IMR-90 (cell line): ENCODE results near the gene GLCE. TPM values are rescaled to one million over a fixed set of nuclear protein-coding genes. Genes with fewer than 3 reads are reported as not detected.
A peak's percentile ranks its signal among the peaks of the same experiment; 100 is the strongest.

ENCODE experiments used
- ATAC-seq: fragments of 200-7000 bp; cut with Tn5 transposase; 2 replicates; pipeline ENCODE4 v1.9.1; 2020; ENCODE audit warnings: low read depth, mild to moderate bottlenecking, moderate library complexity
- BruUV-seq: library from RNA; stranded (reverse); fragments of 400-500 nt; replicated peaks from 2 replicates; lab custom pipeline; 2021; lab: Mats Ljungman, UMichigan
- CTCF ChIA-PET: fragments of 300-600 bp; formaldehyde crosslinking; extraction: SDS; loops from one replicate; lab custom pipeline; 2021; ENCODE audit warnings: antibody characterized with exemption; lab: Yijun Ruan, JAX
- POLR2A ChIA-PET: fragments of 300-600 bp; sonication (Branson Sonifier 250); formaldehyde crosslinking; loops from one replicate; lab custom pipeline; 2022; ENCODE audit warnings: antibody characterized with exemption; ENCODE audit not compliant: unreplicated experiment; lab: Charles Lee
- DNase-seq: peaks from one replicate; pipeline ENCODE4 v3.0.0; 2013
- H2AFZ ChIP-seq: replicated peaks from 2 replicates; pipeline ENCODE3; 2013; ENCODE audit warnings: low read length, mild to moderate bottlenecking; ENCODE audit not compliant: poor library complexity
- H2AK5ac ChIP-seq: 2 replicates; pipeline ENCODE4 v1.6.1; 2013; ENCODE audit warnings: low read depth, low read length, inconsistent platforms
- H2AK9ac ChIP-seq: replicated peaks from 2 replicates; pipeline ENCODE3; 2013; ENCODE audit warnings: mild to moderate bottlenecking, low read depth, low read length, moderate library complexity; ENCODE audit not compliant: poor library complexity
- H2BK120ac ChIP-seq: 2 replicates; pipeline ENCODE4 v1.6.1; 2013; ENCODE audit warnings: low read depth, low read length, inconsistent platforms
- H2BK15ac ChIP-seq: 3 replicates; pipeline ENCODE4 v1.6.1; 2013; ENCODE audit warnings: low read depth, low read length, inconsistent platforms
- H2BK20ac ChIP-seq: 2 replicates; pipeline ENCODE4 v1.6.1; 2013; ENCODE audit warnings: low read depth, mild to moderate bottlenecking, inconsistent platforms, low read length, moderate library complexity
- H2BK5ac ChIP-seq: 2 replicates; pipeline ENCODE4 v1.6.1; 2013; ENCODE audit warnings: mild to moderate bottlenecking, low read depth, low read length, inconsistent platforms; ENCODE audit not compliant: poor library complexity, severe bottlenecking
- H3K14ac ChIP-seq: replicated peaks from 2 replicates; pipeline ENCODE4 v1.6.1; 2013; ENCODE audit warnings: low read depth, low read length, inconsistent platforms
- H3K18ac ChIP-seq: 2 replicates; pipeline ENCODE4 v1.6.1; 2013; ENCODE audit warnings: low read depth, low read length, control low read depth
- H3K23ac ChIP-seq: 2 replicates; pipeline ENCODE4 v1.6.1; 2013; ENCODE audit warnings: low read depth, low read length, inconsistent platforms
- H3K27ac ChIP-seq: 2 replicates; pipeline ENCODE4 v1.5.1; 2013; ENCODE audit warnings: mild to moderate bottlenecking, control low read depth, low read length; ENCODE audit not compliant: insufficient read depth
- H3K27me3 ChIP-seq: 2 replicates; pipeline ENCODE4 v1.6.1; 2013; ENCODE audit warnings: low read length; ENCODE audit not compliant: control insufficient read depth, insufficient read depth
- H3K36me3 ChIP-seq: 2 replicates; pipeline ENCODE4 v1.6.1; 2013; ENCODE audit warnings: low read length, mixed read lengths; ENCODE audit not compliant: control insufficient read depth, insufficient read depth
- H3K4ac ChIP-seq: 2 replicates; pipeline ENCODE4 v1.6.1; 2013; ENCODE audit warnings: low read depth, low read length, inconsistent platforms
- H3K4me1 ChIP-seq: 2 replicates; pipeline ENCODE4 v1.6.1; 2013; ENCODE audit warnings: low read length, mixed read lengths; ENCODE audit not compliant: control insufficient read depth, insufficient read depth
- H3K4me2 ChIP-seq: 2 replicates; pipeline ENCODE4 v1.6.1; 2013; ENCODE audit warnings: low read depth, mild to moderate bottlenecking, control low read depth, low read length, moderate library complexity
- H3K4me3 ChIP-seq: 2 replicates; pipeline ENCODE4 v1.5.1; 2013; ENCODE audit warnings: low read depth, mild to moderate bottlenecking, control low read depth, low read length, moderate library complexity; ENCODE audit not compliant: insufficient read depth
- H3K56ac ChIP-seq: 2 replicates; pipeline ENCODE4 v1.6.1; 2013; ENCODE audit warnings: low read length, inconsistent platforms; ENCODE audit not compliant: insufficient read depth; ENCODE audit errors: extremely low read depth
- H3K79me1 ChIP-seq, 2 experiments: 2 replicates each; pipeline ENCODE4 v1.6.1; 2013; ENCODE audit warnings: low read length in 2 of 2, inconsistent platforms in 1 of 2, low read depth in 1 of 2
- H3K9ac ChIP-seq: 2 replicates; pipeline ENCODE4 v1.6.1; 2013; ENCODE audit warnings: low read depth, low read length, control low read depth
- H3K9me1 ChIP-seq: 2 replicates; pipeline ENCODE4 v1.6.1; 2013; ENCODE audit warnings: low read length, inconsistent platforms; ENCODE audit not compliant: insufficient read depth
- H3K9me3 ChIP-seq: 2 replicates; pipeline ENCODE4 v1.6.1; 2013; ENCODE audit warnings: low read length; ENCODE audit not compliant: control insufficient read depth, insufficient read depth
- H4K20me1 ChIP-seq: 2 replicates; pipeline ENCODE4 v1.6.1; 2013; ENCODE audit warnings: low read length, inconsistent platforms; ENCODE audit not compliant: insufficient read depth
- H4K5ac ChIP-seq: 2 replicates; pipeline ENCODE4 v1.6.1; 2013; ENCODE audit warnings: mild to moderate bottlenecking, low read depth, low read length, control low read depth
- H4K8ac ChIP-seq, 2 experiments: 2 replicates each; pipeline ENCODE4 v1.6.1; 2013; ENCODE audit warnings: low read depth in 2 of 2, low read length in 2 of 2, control low read depth in 1 of 2, inconsistent platforms in 1 of 2
- H4K91ac ChIP-seq: 2 replicates; pipeline ENCODE4 v1.6.1; 2013; ENCODE audit warnings: low read depth, low read length, inconsistent platforms; ENCODE audit not compliant: insufficient read depth
- BHLHE40 ChIP-seq: fragments of 150-350 bp; IDR thresholded peaks from 2 replicates; pipeline ENCODE4 v1.6.1; 2016; ENCODE audit warnings: mild to moderate bottlenecking, low read depth, low read length
- CEBPB ChIP-seq: IDR thresholded peaks from 2 replicates; pipeline ENCODE4 v1.6.1; 2012; ENCODE audit warnings: low read depth, low read length, improper control_type of control experiment
- CHD1 ChIP-seq: IDR thresholded peaks from 2 replicates; pipeline ENCODE4 v1.6.1; 2012; ENCODE audit warnings: low read depth, low read length, improper control_type of control experiment
- CTCF ChIP-seq: conservative IDR thresholded peaks from 2 replicates; pipeline ENCODE4 v1.5.1; 2012; ENCODE audit warnings: mild to moderate bottlenecking, low read depth, low read length, improper control_type of control experiment
- FOS ChIP-seq: fragments of 150-350 bp; IDR thresholded peaks from 2 replicates; pipeline ENCODE4 v1.6.1; 2016; ENCODE audit warnings: low read depth, low read length
- MAFK ChIP-seq: IDR thresholded peaks from 2 replicates; pipeline ENCODE4 v1.6.1; 2012; ENCODE audit warnings: low read depth, low read length, improper control_type of control experiment
- MAZ ChIP-seq: IDR thresholded peaks from 2 replicates; pipeline ENCODE4 v1.6.1; 2012; ENCODE audit warnings: low read depth, mild to moderate bottlenecking, low read length, improper control_type of control experiment, moderate library complexity, borderline replicate concordance
- MXI1 ChIP-seq: IDR thresholded peaks from 2 replicates; pipeline ENCODE4 v1.6.1; 2012; ENCODE audit warnings: low read depth, mild to moderate bottlenecking, low read length, moderate library complexity, borderline replicate concordance
- NFE2L2 ChIP-seq: fragments of 150-350 bp; IDR thresholded peaks from 2 replicates; pipeline ENCODE4 v1.6.1; 2016; ENCODE audit warnings: low read depth, mild to moderate bottlenecking, low read length
- POLR2A ChIP-seq: IDR thresholded peaks from 2 replicates; pipeline ENCODE4 v1.6.1; 2012; ENCODE audit warnings: mild to moderate bottlenecking, low read depth, low read length
- RAD21 ChIP-seq: IDR thresholded peaks from 2 replicates; pipeline ENCODE4 v1.6.1; 2012; ENCODE audit warnings: low read length, improper control_type of control experiment
- RCOR1 ChIP-seq: IDR thresholded peaks from 2 replicates; pipeline ENCODE4 v1.6.1; 2012; ENCODE audit warnings: mild to moderate bottlenecking, low read length, improper control_type of control experiment; ENCODE audit not compliant: insufficient replicate concordance
- RFX5 ChIP-seq: IDR thresholded peaks from 2 replicates; pipeline ENCODE4 v1.8.0; 2012; ENCODE audit warnings: low read depth, mild to moderate bottlenecking, low read length, moderate library complexity
- SMC3 ChIP-seq: fragments of 150-350 bp; IDR thresholded peaks from 2 replicates; pipeline ENCODE4 v1.6.1; 2016; ENCODE audit warnings: low read depth, mild to moderate bottlenecking, antibody characterized with exemption, low read length, moderate library complexity
- WGBS, 2 experiments: methylation state at CpG; one replicate each; pipeline versions ENCODE4 v1.1.5 to v1.1.7; 2013; ENCODE audit warnings: missing lambda C conversion rate in 2 of 2; ENCODE audit not compliant: insufficient read length in 1 of 2; ENCODE audit errors: extremely low coverage in 2 of 2; 5-methylcytosine and 5-hydroxymethylcytosine counted together
- dilution Hi-C: fragments of 300-500 bp; cut with HindIII; formaldehyde crosslinking; loops from one replicate; pipeline ENCODE4 v1.14.3; 2018; ENCODE audit warnings: low sequenced_read_pairs; ENCODE audit not compliant: unreplicated experiment
- in situ Hi-C: fragments of 300-500 bp; cut with MboI; formaldehyde crosslinking; loops from 3 replicates; pipeline ENCODE4 v1.14.3; 2019; ENCODE audit warnings: low sequenced_read_pairs, inconsistent platforms, mixed read lengths
- intact Hi-C: fragments of 100-400 bp; cut with micrococcal nuclease; formaldehyde crosslinking; loops from 2 replicates; pipeline ENCODE4 v1.10.0; 2022
- polyA plus RNA-seq, 3 experiments: library from polyadenylated mRNA; depleted of rRNA; stranded (reverse); fragments of >200 nt; gene quantifications; 2 replicates each; pipeline ENCODE4 v1.2.3, GENCODE V29; 2012; ENCODE audit warnings: low replicate concordance in 1 of 3
- total RNA-seq: library from RNA; depleted of rRNA; stranded (reverse); fragments of >200 nt; gene quantifications from 2 replicates; pipeline ENCODE4 v1.2.3, GENCODE V29; 2012
- TF ChIP-seq, protein P1 (sequence below): fragments of 150-350 bp; IDR thresholded peaks from 2 replicates; pipeline ENCODE4 v1.6.1; 2016; ENCODE audit warnings: low read depth, mild to moderate bottlenecking, low read length, moderate library complexity, borderline replicate concordance
- TF ChIP-seq, protein P2 (sequence below): fragments of 150-350 bp; IDR thresholded peaks from 2 replicates; pipeline ENCODE4 v1.6.1; 2017; ENCODE audit warnings: mild to moderate bottlenecking, antibody characterized with exemption, low read length, low read depth

The GLCE gene
- total and polyA plus RNA-seq, 2 of the 4 experiments (the other 2 are of a cell fraction), result 15.3 to 29.6 TPM

GRCh38 chr15:69125236-69125635, 35.2 kb upstream of the GLCE start:
- CTCF ChIA-PET, result no interaction called here
- H2AK9ac ChIP-seq, result no peak overlapping the region
- H3K23ac ChIP-seq, result no peak overlapping the region
- no peaks in the 10 kb centered on the region for H3K79me1 ChIP-seq
- WGBS, 2 experiments, result 70% methylated on average over 5 of the region's 8 CpGs; no CpG with 5 or more reads in 1 of the 2 experiments
- peak overlapping the region; percentile 10; the same call in 1 of the 2 replicates for H3K18ac ChIP-seq
- H2BK20ac ChIP-seq, result no peak overlapping the region
- H3K27ac ChIP-seq, result no peak overlapping the region
- H3K14ac ChIP-seq, result no peak overlapping the region
- H3K27me3 ChIP-seq, result peaks cover 23% of the 10 kb centered on the region
- POLR2A ChIA-PET, result no interaction called here
- no peak overlapping the region for H2AK5ac ChIP-seq
- TF ChIP-seq MAFK (no peak), CTCF (no peak), SMC3 (no peak), CEBPB (no peak), FOS (no peak), NFE2L2 (no peak), CHD1 (no peak), MAZ (no peak), RFX5 (no peak), RAD21 (no peak), BHLHE40 (no peak), RCOR1 (no peak), POLR2A (no peak), MXI1 (no peak)
- TF ChIP-seq, protein P1, sequence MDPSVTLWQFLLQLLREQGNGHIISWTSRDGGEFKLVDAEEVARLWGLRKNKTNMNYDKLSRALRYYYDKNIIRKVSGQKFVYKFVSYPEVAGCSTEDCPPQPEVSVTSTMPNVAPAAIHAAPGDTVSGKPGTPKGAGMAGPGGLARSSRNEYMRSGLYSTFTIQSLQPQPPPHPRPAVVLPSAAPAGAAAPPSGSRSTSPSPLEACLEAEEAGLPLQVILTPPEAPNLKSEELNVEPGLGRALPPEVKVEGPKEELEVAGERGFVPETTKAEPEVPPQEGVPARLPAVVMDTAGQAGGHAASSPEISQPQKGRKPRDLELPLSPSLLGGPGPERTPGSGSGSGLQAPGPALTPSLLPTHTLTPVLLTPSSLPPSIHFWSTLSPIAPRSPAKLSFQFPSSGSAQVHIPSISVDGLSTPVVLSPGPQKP, result no peak
- TF ChIP-seq, protein P2, sequence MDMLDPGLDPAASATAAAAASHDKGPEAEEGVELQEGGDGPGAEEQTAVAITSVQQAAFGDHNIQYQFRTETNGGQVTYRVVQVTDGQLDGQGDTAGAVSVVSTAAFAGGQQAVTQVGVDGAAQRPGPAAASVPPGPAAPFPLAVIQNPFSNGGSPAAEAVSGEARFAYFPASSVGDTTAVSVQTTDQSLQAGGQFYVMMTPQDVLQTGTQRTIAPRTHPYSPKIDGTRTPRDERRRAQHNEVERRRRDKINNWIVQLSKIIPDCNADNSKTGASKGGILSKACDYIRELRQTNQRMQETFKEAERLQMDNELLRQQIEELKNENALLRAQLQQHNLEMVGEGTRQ, result no peak
- H3K4me2 ChIP-seq, result no peak overlapping the region
- H3K9me3 ChIP-seq, result no peaks in the 10 kb centered on the region
- BruUV-seq, result no TSS peak
- peaks cover 15% of the 10 kb centered on the region for H3K4me1 ChIP-seq
- H4K8ac ChIP-seq, result no peak overlapping the region
- H3K9ac ChIP-seq, result no peak overlapping the region
- H3K9me1 ChIP-seq, result no peaks in the 10 kb centered on the region
- H3K56ac ChIP-seq, result no peak overlapping the region
- intact Hi-C loops, result loop anchor here (5.0 kb wide), 1 partner anchor 43 kb away; no protein-coding TSS in a partner anchor
- H3K4ac ChIP-seq, result no peak overlapping the region
- H2AFZ ChIP-seq, result no peak overlapping the region
- no peak overlapping the region for H2BK15ac ChIP-seq
- H2BK120ac ChIP-seq, result no peak overlapping the region; the same call in 1 of the 2 replicates
- in situ Hi-C loops, result no loop called here
- dilution Hi-C loops, result no loop called here
- H3K36me3 ChIP-seq, result no peaks in the 10 kb centered on the region
- H2BK5ac ChIP-seq, result no peak overlapping the region
- no peak overlapping the region for H4K91ac ChIP-seq
- DNase-seq (no peak), ATAC-seq (no peak)
- H3K4me3 ChIP-seq, result no peak overlapping the region
- H4K5ac ChIP-seq, result no peak overlapping the region; the same call in 1 of the 2 replicates
- H4K20me1 ChIP-seq, result no peaks in the 10 kb centered on the region
